Measurements from ENCODE around the gene UBA1. TPM values are rescaled to one million over a fixed set of nuclear protein-coding genes. Genes with fewer than 3 reads are reported as not detected.

Gene UBA1
- total RNA-seq, 1 donor from 2014 or later, result 235 TPM

DNA sequence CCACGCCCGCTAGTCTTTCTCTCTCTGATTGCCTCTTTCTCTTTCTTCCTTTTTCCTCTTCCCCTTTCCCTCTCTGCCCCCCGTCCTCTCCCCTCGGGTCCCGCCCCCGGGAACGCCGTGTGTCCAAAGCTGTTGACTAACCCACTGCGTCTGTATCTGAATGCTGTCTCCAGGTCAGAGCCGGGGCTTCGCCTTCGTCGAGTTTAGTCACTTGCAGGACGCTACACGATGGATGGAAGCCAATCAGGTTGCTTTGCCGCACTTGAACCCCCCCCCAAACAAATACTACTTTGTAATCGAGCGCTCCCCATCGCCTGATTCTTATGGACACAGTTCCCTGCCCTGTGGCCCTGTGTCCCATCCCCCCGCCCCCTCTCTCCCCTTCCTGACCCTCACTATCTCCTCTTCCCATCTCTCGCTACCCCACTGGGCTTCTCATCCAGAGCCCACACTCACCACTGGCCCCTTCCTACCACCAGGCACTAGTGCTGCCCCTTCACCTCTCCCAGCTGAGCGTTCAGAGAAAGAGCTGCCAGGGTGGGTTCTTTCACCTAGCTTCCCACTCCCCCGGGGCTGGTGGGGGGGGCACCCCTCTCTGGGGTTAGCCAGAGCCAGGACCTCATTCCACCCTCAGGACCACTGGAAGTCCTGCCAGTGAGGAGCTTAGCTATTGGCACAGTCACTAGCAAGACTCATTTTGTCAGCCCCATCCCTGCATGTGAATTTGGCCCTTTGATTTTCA lies 18.6 kb upstream of the UBA1 start:
- intact Hi-C loops (cut with micrococcal nuclease), result no loop called here
- Mint-ChIP-seq H3K4me3 (no peak overlapping the region), H3K36me3 (ENCODE audit: low read depth) (peaks cover 76% of the 10 kb centered on the region), H3K27ac (no peak overlapping the region), H3K27me3 (no peaks in the 10 kb centered on the region), H3K9me3 (no peaks in the 10 kb centered on the region), H3K4me1 (no peaks in the 10 kb centered on the region)
- no peak for DNase-seq
- no peak for ATAC-seq (ENCODE audit: low read depth)
- ChIA-PET CTCF (no interaction called here), POLR2A (no interaction called here)
- TF ChIP-seq, protein P1, sequence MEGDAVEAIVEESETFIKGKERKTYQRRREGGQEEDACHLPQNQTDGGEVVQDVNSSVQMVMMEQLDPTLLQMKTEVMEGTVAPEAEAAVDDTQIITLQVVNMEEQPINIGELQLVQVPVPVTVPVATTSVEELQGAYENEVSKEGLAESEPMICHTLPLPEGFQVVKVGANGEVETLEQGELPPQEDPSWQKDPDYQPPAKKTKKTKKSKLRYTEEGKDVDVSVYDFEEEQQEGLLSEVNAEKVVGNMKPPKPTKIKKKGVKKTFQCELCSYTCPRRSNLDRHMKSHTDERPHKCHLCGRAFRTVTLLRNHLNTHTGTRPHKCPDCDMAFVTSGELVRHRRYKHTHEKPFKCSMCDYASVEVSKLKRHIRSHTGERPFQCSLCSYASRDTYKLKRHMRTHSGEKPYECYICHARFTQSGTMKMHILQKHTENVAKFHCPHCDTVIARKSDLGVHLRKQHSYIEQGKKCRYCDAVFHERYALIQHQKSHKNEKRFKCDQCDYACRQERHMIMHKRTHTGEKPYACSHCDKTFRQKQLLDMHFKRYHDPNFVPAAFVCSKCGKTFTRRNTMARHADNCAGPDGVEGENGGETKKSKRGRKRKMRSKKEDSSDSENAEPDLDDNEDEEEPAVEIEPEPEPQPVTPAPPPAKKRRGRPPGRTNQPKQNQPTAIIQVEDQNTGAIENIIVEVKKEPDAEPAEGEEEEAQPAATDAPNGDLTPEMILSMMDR (IDR thresholded peaks at IDR 0.05), result no peak

DNA sequence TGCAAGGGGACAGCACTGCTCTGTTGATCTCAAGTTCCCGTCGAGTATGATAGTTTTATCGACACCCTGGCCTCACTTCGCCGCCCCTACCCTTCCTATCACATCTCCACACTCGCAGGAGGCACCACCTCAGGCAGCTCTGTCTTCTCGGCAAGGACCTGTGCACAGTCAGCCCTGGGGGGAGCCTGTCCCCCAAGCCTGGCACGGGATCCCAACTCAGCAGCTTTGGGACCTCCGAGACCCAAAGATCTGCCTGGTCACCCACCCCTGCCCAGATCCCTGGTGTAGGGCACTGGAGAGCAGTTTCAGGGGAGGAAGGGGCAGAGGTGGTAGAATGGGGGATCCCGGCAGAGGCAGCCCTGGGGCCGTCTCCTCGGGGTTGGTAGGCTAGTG lies 18.0 kb upstream of the UBA1 start:
- peaks cover 75% of the 10 kb centered on the region for H3K36me3 Mint-ChIP-seq (ENCODE audit: low read depth)
- H3K4me3 Mint-ChIP-seq, result no peak overlapping the region
- H3K9me3 Mint-ChIP-seq, result no peaks in the 10 kb centered on the region
- no peak for ATAC-seq (ENCODE audit: low read depth)
- intact Hi-C loops (cut with micrococcal nuclease), result no loop called here
- no peaks in the 10 kb centered on the region for H3K27me3 Mint-ChIP-seq
- H3K27ac Mint-ChIP-seq, result no peak overlapping the region
- POLR2A ChIA-PET, result no interaction called here
- CTCF ChIA-PET, result no interaction called here
- H3K4me1 Mint-ChIP-seq, result no peaks in the 10 kb centered on the region
- TF ChIP-seq, protein P1 (IDR thresholded peaks at IDR 0.05), result no peak
- DNase-seq, result no peak

DNA sequence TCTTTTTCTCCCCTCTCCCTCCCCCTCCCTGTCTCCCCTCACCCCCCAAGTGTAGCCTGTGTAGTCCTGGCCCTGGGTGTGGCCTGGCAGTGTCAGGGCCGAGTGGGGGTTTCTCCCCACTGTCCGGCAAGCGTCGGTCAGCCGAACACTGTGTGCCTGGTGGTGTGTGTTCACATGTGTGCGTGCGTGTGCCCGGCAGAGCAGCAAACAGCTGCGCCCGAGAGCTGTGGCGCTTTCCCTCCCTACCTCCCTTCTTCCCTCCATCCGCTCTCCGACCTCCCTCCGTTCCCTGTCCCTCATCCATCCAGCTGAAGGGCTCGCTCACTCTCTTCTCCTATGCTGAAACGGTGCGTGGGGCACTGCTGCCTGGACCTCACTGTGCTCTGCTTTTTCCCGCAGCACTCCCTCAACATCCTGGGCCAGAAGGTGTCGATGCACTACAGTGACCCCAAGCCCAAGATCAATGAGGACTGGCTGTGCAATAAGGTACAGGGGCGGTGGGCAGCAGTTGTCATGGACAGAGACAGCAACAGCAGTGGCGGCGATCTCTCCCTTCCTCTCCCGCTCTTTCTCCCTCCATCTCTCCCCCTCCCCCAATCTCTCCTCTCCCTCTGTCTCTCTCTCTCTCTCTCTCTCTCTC lies 17.4 kb upstream of the UBA1 start:
- ATAC-seq (ENCODE audit: low read depth) (no peak), DNase-seq (no peak)
- TF ChIP-seq, protein P1 (IDR thresholded peaks at IDR 0.05), result no peak
- ChIA-PET CTCF (no interaction called here), POLR2A (no interaction called here)
- H3K9me3 Mint-ChIP-seq, result no peaks in the 10 kb centered on the region
- H3K27ac Mint-ChIP-seq, result no peak overlapping the region
- intact Hi-C loops (cut with micrococcal nuclease), result no loop called here
- H3K36me3 Mint-ChIP-seq (ENCODE audit: low read depth), result peaks cover 76% of the 10 kb centered on the region
- H3K4me1 Mint-ChIP-seq, result no peaks in the 10 kb centered on the region
- H3K27me3 Mint-ChIP-seq, result no peaks in the 10 kb centered on the region
- no peak overlapping the region for H3K4me3 Mint-ChIP-seq

DNA sequence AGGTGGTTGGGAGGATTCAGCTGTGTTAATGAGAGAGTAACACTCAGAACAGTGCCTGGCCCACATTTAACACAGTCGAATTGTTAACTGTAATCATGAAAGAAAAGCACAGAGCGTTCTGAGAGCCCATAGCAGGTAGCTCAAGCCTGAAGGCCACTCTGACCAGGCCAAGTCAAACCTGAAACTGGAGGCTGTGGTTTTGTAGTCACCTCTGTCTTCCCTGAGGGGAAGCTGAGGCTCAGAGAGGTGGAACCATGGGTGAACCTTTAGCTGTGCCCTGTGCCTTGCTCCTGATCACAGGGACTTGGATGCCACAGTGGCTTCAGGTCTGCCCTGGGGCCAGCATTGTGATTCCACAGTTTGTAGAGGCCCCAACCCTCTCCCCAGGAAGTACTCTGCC lies 16.6 kb upstream of the UBA1 start:
- TF ChIP-seq, protein P1 (IDR thresholded peaks at IDR 0.05), result no peak
- Mint-ChIP-seq H3K4me3 (no peak overlapping the region), H3K36me3 (ENCODE audit: low read depth) (peaks cover 73% of the 10 kb centered on the region), H3K27ac (no peak overlapping the region), H3K4me1 (no peaks in the 10 kb centered on the region), H3K9me3 (no peaks in the 10 kb centered on the region), H3K27me3 (no peaks in the 10 kb centered on the region)
- DNase-seq (no peak), ATAC-seq (ENCODE audit: low read depth) (no peak)
- intact Hi-C loops (cut with micrococcal nuclease), result no loop called here
- CTCF ChIA-PET, result no interaction called here
- POLR2A ChIA-PET, result no interaction called here

DNA sequence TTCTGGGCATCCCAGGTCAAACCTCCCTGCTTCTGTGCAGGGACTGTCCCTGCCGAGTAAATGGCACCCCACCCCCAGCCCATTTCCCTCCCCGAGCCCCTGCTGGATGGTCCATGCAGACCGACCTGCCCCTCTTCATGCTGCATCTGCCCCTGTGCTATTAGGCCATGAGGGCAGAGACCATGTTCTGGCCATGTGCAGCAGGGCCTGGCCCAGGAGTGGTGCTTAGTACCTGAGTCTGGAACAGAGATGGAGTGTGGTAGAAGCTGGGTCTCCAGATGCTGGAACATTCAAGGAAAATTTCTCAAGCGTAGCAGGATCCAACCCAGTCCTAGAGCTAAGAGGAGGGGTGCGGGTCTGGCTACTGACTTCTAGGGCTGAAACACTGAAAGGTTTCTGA lies 15.3 kb upstream of the UBA1 start:
- ATAC-seq (ENCODE audit: low read depth) (no peak), DNase-seq (no peak)
- no peaks in the 10 kb centered on the region for H3K27me3 Mint-ChIP-seq
- POLR2A ChIA-PET, result interaction anchor here (0.8 kb wide), 1 partner anchor 34 kb away, joined by 3 read pairs; the partner anchor contains the start of genes NDUFB11 and RBM10
- peaks cover 68% of the 10 kb centered on the region for H3K36me3 Mint-ChIP-seq (ENCODE audit: low read depth)
- TF ChIP-seq, protein P1 (IDR thresholded peaks at IDR 0.05), result no peak
- H3K9me3 Mint-ChIP-seq, result no peaks in the 10 kb centered on the region
- no peak overlapping the region for H3K4me3 Mint-ChIP-seq
- no peak overlapping the region for H3K27ac Mint-ChIP-seq
- no peaks in the 10 kb centered on the region for H3K4me1 Mint-ChIP-seq
- intact Hi-C loops (cut with micrococcal nuclease), result no loop called here
- CTCF ChIA-PET, result no interaction called here

All from activated B cell treated with CpG ODN at 0.5 μM for 24 hours (primary cell).